Neural progenitor cell (in vitro differentiated cells): ENCODE measurements around the gene NOXO1.

ENCODE experiments used
- EZH2 ChIP-seq: fragments of 200-600 bp; sonication (generic); IDR thresholded peaks from 2 replicates; pipeline ENCODE4 v1.6.1; 2017; ENCODE audit warnings: antibody characterized with exemption, mild to moderate bottlenecking, moderate library complexity
- EZH2phosphoT487 ChIP-seq: fragments of 200-600 bp; sonication (generic); IDR thresholded peaks from 2 replicates; pipeline ENCODE4 v1.6.1; 2017; ENCODE audit warnings: antibody characterized with exemption

GRCh38 chr16:1933097-1933661 is 48.1 kb downstream of the NOXO1 start:
- TF ChIP-seq EZH2phosphoT487 (no peak), EZH2 (no peak)
